HUES64 (cell line): ENCODE measurements around the gene SAE1.
A peak's percentile ranks its signal among the peaks of the same experiment; 100 is the strongest.

ENCODE experiments used
- H3K27ac ChIP-seq: 2 replicates; pipeline ENCODE4 v1.7.0; 2013; ENCODE audit warnings: low read depth, low read length, inconsistent platforms
- H3K27me3 ChIP-seq: 2 replicates; pipeline ENCODE4 v1.6.1; 2013; ENCODE audit warnings: mild to moderate bottlenecking, low read length; ENCODE audit not compliant: insufficient read depth
- H3K36me3 ChIP-seq: 2 replicates; pipeline ENCODE4 v1.6.1; 2013; ENCODE audit warnings: mild to moderate bottlenecking, low read length; ENCODE audit not compliant: insufficient read depth
- H3K4me1 ChIP-seq: 2 replicates; pipeline ENCODE4 v1.6.1; 2013; ENCODE audit warnings: mild to moderate bottlenecking, low read length, moderate library complexity; ENCODE audit not compliant: insufficient read depth
- H3K4me3 ChIP-seq: 2 replicates; pipeline ENCODE4 v1.5.1; 2013; ENCODE audit warnings: mild to moderate bottlenecking, low read length, moderate library complexity
- H3K9ac ChIP-seq: 2 replicates; pipeline ENCODE4 v1.6.1; 2013; ENCODE audit warnings: mild to moderate bottlenecking, low read depth, low read length
- H3K9me3 ChIP-seq: 2 replicates; pipeline ENCODE4 v1.6.1; 2013; ENCODE audit warnings: low read depth, low read length; ENCODE audit not compliant: insufficient read depth
- WGBS: fragments of 150-250, 120-280 bp; methylation state at CpG from one replicate; pipeline ENCODE4 v1.1.7; 2013; ENCODE audit warnings: missing lambda C conversion rate; 5-methylcytosine and 5-hydroxymethylcytosine counted together

The SAE1 gene

DNA sequence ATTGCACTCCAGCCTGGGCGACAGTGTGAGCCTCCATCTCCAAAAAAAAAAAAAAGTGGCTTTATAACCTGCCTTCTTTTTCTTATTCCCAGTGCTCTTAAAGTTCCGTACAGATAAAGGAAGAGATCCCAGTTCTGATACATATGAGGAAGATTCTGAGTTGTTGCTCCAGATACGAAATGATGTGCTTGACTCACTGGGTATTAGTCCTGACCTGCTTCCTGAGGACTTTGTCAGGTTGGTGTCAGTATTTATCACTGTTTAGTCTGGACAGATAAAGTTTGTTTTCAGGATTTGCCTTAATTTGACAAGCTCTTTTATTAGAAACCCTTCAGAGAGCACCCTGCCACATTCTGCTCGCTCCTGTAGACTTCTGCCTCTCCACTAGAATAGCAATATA, 66.5 kb downstream of the SAE1 start:
- H3K4me3 ChIP-seq = no peak overlapping the region
- no peak overlapping the region for H3K9ac ChIP-seq
- no peaks in the 10 kb centered on the region for H3K4me1 ChIP-seq
- no peaks in the 10 kb centered on the region for H3K27me3 ChIP-seq
- H3K36me3 ChIP-seq = peaks cover 64% of the 10 kb centered on the region
- WGBS = 97% methylated on average over 3 of the region's 4 CpGs
- no peaks in the 10 kb centered on the region for H3K9me3 ChIP-seq
- no peak overlapping the region for H3K27ac ChIP-seq

- WGBS = 90% methylated on average over 3 of the region's 3 CpGs
- H3K4me1 ChIP-seq = no peaks in the 10 kb centered on the region
- no peak overlapping the region for H3K27ac ChIP-seq
- H3K27me3 ChIP-seq = no peaks in the 10 kb centered on the region
- H3K9me3 ChIP-seq = no peaks in the 10 kb centered on the region
- no peak overlapping the region for H3K9ac ChIP-seq
- peaks cover 78% of the 10 kb centered on the region for H3K36me3 ChIP-seq
- no peak overlapping the region for H3K4me3 ChIP-seq
Observed at GRCh38 chr19:47200530-47200929, 69.9 kb downstream of the SAE1 start.

DNA sequence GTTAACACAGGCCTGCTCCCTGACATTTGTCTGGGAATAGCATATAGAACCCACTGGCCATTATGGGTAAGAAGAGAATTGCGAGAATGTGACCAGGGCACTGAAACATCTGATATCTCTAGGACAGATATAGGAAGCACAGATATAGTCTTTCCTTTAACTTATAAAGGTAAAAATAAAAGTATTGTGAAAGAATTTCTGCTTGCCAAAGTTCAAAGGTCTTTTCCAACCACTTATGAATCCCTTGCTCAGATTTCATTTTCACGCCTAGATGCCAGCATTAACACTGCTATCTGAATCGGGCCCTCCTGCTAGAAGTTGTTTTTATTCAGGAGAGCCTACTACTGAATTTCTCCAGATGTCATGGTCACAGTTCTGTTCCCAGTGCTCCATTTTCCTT, 72.6 kb downstream of the SAE1 start:
- Histone ChIP-seq H3K4me3 (no peak overlapping the region), H3K9me3 (no peaks in the 10 kb centered on the region), H3K4me1 (no peaks in the 10 kb centered on the region), H3K27me3 (no peaks in the 10 kb centered on the region), H3K36me3 (peaks cover 88% of the 10 kb centered on the region), H3K27ac (no peak overlapping the region), H3K9ac (no peak overlapping the region)
- WGBS = 90% methylated on average over 3 of the region's 3 CpGs

- Histone ChIP-seq H3K9me3 (no peaks in the 10 kb centered on the region), H3K27ac (peak overlapping the region; percentile 62; the same call in 1 of the 2 replicates), H3K27me3 (no peaks in the 10 kb centered on the region), H3K4me1 (peaks cover 6% of the 10 kb centered on the region), H3K9ac (no peak overlapping the region), H3K36me3 (peaks cover 72% of the 10 kb centered on the region), H3K4me3 (no peak overlapping the region)
- WGBS = 87% methylated on average over 13 of the region's 13 CpGs
Observed at GRCh38 chr19:47209319-47210179, 78.9 kb downstream of the SAE1 start.

DNA sequence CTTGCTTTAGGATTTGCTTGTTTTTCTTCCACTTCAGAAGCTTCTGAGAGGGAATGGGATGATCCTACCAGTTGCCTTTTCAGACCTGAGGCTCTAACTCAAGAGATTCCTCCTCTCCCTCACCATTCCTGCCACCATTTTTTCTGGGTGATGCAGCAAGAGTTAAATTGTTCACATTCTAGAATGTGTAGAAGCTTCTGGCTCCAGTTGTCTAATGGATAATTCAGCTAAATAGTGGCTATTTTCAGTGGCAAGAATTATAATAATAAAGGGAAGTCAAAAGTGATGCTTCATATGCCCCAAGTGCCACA, 79.5 kb downstream of the SAE1 start:
- H3K27ac ChIP-seq = peak overlapping the region; percentile 62; the same call in 1 of the 2 replicates
- H3K4me3 ChIP-seq = no peak overlapping the region
- H3K9ac ChIP-seq = peak overlapping the region; percentile 34; the same call in 1 of the 2 replicates
- H3K4me1 ChIP-seq = peaks cover 6% of the 10 kb centered on the region
- peaks cover 66% of the 10 kb centered on the region for H3K36me3 ChIP-seq
- H3K9me3 ChIP-seq = no peaks in the 10 kb centered on the region
- no peaks in the 10 kb centered on the region for H3K27me3 ChIP-seq

GRCh38 chr19:47210689-47211316, 80.2 kb downstream of the SAE1 start:
- Histone ChIP-seq H3K9me3 (no peaks in the 10 kb centered on the region), H3K9ac (peak overlapping the region; percentile 34), H3K4me1 (peaks cover 6% of the 10 kb centered on the region), H3K4me3 (no peak overlapping the region), H3K27ac (peak overlapping the region; percentile 62; the same call in 1 of the 2 replicates), H3K36me3 (peaks cover 60% of the 10 kb centered on the region), H3K27me3 (no peaks in the 10 kb centered on the region)
- 66% methylated on average over 19 of the region's 19 CpGs for WGBS

GRCh38 chr19:47215581-47215980, 84.9 kb downstream of the SAE1 start:
- Histone ChIP-seq H3K9ac (no peak overlapping the region), H3K36me3 (peaks cover 15% of the 10 kb centered on the region), H3K4me3 (no peak overlapping the region), H3K9me3 (no peaks in the 10 kb centered on the region), H3K4me1 (peaks cover under 1% of the 10 kb centered on the region), H3K27ac (no peak overlapping the region), H3K27me3 (no peaks in the 10 kb centered on the region)
- WGBS = 94% methylated on average over 5 of the region's 5 CpGs

GRCh38 chr19:47221080-47221841, 90.6 kb downstream of the SAE1 start:
- Histone ChIP-seq H3K36me3 (peaks cover 7% of the 10 kb centered on the region), H3K4me3 (no peak overlapping the region), H3K9ac (no peak overlapping the region), H3K9me3 (no peaks in the 10 kb centered on the region), H3K27me3 (no peaks in the 10 kb centered on the region), H3K27ac (no peak overlapping the region), H3K4me1 (peaks cover 12% of the 10 kb centered on the region)
- WGBS = 91% methylated on average over 32 of the region's 33 CpGs

DNA sequence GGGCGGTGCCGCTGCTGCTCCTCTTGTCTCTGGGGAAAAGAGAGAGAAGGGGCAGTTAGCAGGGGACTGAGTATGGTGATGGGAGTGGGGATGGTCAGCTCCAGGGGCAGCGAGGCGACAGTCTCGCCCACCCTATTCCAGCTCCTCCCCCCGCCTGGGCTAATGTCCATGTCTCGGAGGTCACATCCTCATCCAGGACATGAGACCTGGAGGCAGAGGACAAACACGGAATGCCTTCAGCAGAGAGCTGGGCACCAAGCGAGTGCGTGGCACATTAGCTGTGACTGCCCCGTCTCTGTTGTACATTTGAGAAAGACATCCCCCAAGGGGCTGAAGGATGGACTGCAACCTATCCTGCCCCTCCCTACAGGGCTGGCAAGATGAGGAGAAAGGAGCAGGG, 91.3 kb downstream of the SAE1 start:
- H3K4me3 ChIP-seq = no peak overlapping the region
- 90% methylated on average over 11 of the region's 11 CpGs for WGBS
- peaks cover 7% of the 10 kb centered on the region for H3K36me3 ChIP-seq
- H3K9ac ChIP-seq = no peak overlapping the region
- H3K27me3 ChIP-seq = no peaks in the 10 kb centered on the region
- peaks cover 16% of the 10 kb centered on the region for H3K4me1 ChIP-seq
- H3K27ac ChIP-seq = no peak overlapping the region
- no peaks in the 10 kb centered on the region for H3K9me3 ChIP-seq

- WGBS = 3% methylated on average over 59 of the region's 59 CpGs
- Histone ChIP-seq H3K9me3 (no peaks in the 10 kb centered on the region), H3K4me1 (peaks cover 17% of the 10 kb centered on the region), H3K4me3 (peak overlapping the region; percentile 70), H3K27me3 (peaks cover 4% of the 10 kb centered on the region), H3K36me3 (peaks cover 4% of the 10 kb centered on the region), H3K9ac (peak overlapping the region; percentile 79), H3K27ac (peak overlapping the region; percentile 98)
Observed at GRCh38 chr19:47225746-47226425, 95.3 kb downstream of the SAE1 start.
